HepG2 (cell line): ENCODE data around the gene HSPB2. TPM values are rescaled to one million over a fixed set of nuclear protein-coding genes. Genes with fewer than 3 reads are reported as not detected.

ENCODE experiments used
- ATAC-seq: fragments of 200-7000 bp; cut with Tn5 transposase; 3 replicates; pipeline ENCODE4 v1.9.1; 2020; ENCODE audit warnings: mild to moderate bottlenecking, moderate library complexity
- BruUV-seq: library from RNA; stranded (reverse); fragments of 400-500 nt; replicated peaks from 2 replicates; lab custom pipeline; 2021; lab: Mats Ljungman, UMichigan
- CTCF ChIA-PET: fragments of 300-600 bp; formaldehyde crosslinking; extraction: SDS; loops from one replicate; lab custom pipeline; 2021; ENCODE audit warnings: low total read pairs, inconsistent platforms, low intra/inter-chr PET ratio; lab: Yijun Ruan, JAX
- POLR2A ChIA-PET: fragments of 350-600 bp; sonication (Branson Sonifier 250); formaldehyde crosslinking; loops from one replicate; lab custom pipeline; 2020; ENCODE audit warnings: antibody characterized with exemption, inconsistent platforms; lab: Yijun Ruan, JAX
- DNase-seq: peaks from one replicate; pipeline ENCODE4 v3.0.0-alpha.2; 2015; ENCODE audit warnings: low spot score
- FAIRE-seq: peaks from 3 replicates; lab custom pipeline; 2011; peaks lifted over from hg19 to GRCh38; lab: Jason Lieb, UNC
- H2AFZ ChIP-seq: one replicate; pipeline ENCODE4 v1.6.1; 2011; ENCODE audit warnings: low read length, inconsistent platforms
- H3K27ac ChIP-seq: fragments of 300-600 bp; 3 replicates; pipeline ENCODE4 v1.8.0; 2011; ENCODE audit warnings: mixed run types, mild to moderate bottlenecking, mixed read lengths, low read length, inconsistent platforms; ENCODE audit not compliant: insufficient read depth; ENCODE audit errors: extremely low read length
- H3K27me3 ChIP-seq, 2 experiments: fragments of 200-600 bp in 1 of 2; 2 replicates in 1 of 2; 3 replicates in 1 of 2; pipeline versions ENCODE4 v1.6.0 to v1.8.0; 2011; ENCODE audit warnings: low read length in 2 of 2, mild to moderate bottlenecking in 2 of 2, moderate library complexity in 2 of 2, inconsistent platforms in 1 of 2; ENCODE audit not compliant: insufficient read depth in 2 of 2, control insufficient read depth in 1 of 2
- H3K36me3 ChIP-seq, 2 experiments: fragments of 200-600 bp in 1 of 2; replicated peaks in 1 of 2; 2 replicates in 1 of 2; 3 replicates in 1 of 2; pipeline versions ENCODE4 v1.5.1 to v1.8.0; 2011; ENCODE audit warnings: low read length in 2 of 2, inconsistent platforms in 1 of 2; ENCODE audit not compliant: insufficient read depth in 2 of 2, control insufficient read depth in 1 of 2
- H3K4me1 ChIP-seq: 2 replicates; pipeline ENCODE4 v1.5.1; 2012; ENCODE audit warnings: low read length, inconsistent platforms; ENCODE audit not compliant: insufficient read depth
- H3K4me2 ChIP-seq: 2 replicates; pipeline ENCODE4 v1.6.0; 2011; ENCODE audit warnings: low read depth, low read length, inconsistent platforms
- H3K4me3 ChIP-seq, 3 experiments: fragments of 200-600 bp in 1 of 3; sonication (generic), shearing (Covaris generic) in 1 of 3; replicated peaks in 1 of 3; 2 replicates each; pipeline ENCODE4 v1.5.1; 2011 to 2016; ENCODE audit warnings: low read length in 3 of 3, inconsistent platforms in 2 of 3, low read depth in 2 of 3, mild to moderate bottlenecking in 2 of 3, control low read depth in 1 of 3, mixed read lengths in 1 of 3; ENCODE audit not compliant: insufficient read depth in 1 of 3
- H3K79me2 ChIP-seq: one replicate; pipeline ENCODE4 v1.6.1; 2011; ENCODE audit warnings: low read length, inconsistent platforms; ENCODE audit not compliant: insufficient read depth
- H3K9ac ChIP-seq: 2 replicates; pipeline ENCODE4 v1.6.0; 2011; ENCODE audit warnings: mild to moderate bottlenecking, low read depth, low read length, inconsistent platforms; ENCODE audit not compliant: insufficient read depth
- H3K9me3 ChIP-seq: 2 replicates; pipeline ENCODE4 v1.5.1; 2012; ENCODE audit warnings: mild to moderate bottlenecking, low read length
- H4K20me1 ChIP-seq: 2 replicates; pipeline ENCODE4 v1.6.0; 2011; ENCODE audit warnings: inconsistent platforms, mild to moderate bottlenecking, low read length, moderate library complexity; ENCODE audit not compliant: insufficient read depth
- CEBPG ChIP-seq: IDR thresholded peaks from 2 replicates; pipeline ENCODE4 v1.6.1; 2016
- ETV5 ChIP-seq: IDR thresholded peaks from 2 replicates; pipeline ENCODE4 v1.6.1; 2018; ENCODE audit warnings: missing biosample characterization, missing genetic modification reagents, inconsistent platforms, borderline replicate concordance
- HDAC2 ChIP-seq: sonication (generic); formaldehyde crosslinking; IDR thresholded peaks from 2 replicates; pipeline ENCODE4 v1.4.0; 2020; ENCODE audit warnings: missing genetic modification reagents
- MXD4 ChIP-seq: IDR thresholded peaks from 2 replicates; pipeline ENCODE4 v1.6.1; 2016; ENCODE audit warnings: mild to moderate bottlenecking, missing biosample characterization, missing genetic modification reagents
- NFE2L1 ChIP-seq: sonication (generic); formaldehyde crosslinking; IDR thresholded peaks from 2 replicates; pipeline ENCODE4 v1.4.0; 2020; ENCODE audit warnings: missing genetic modification reagents, mild to moderate bottlenecking, borderline replicate concordance
- POLR2A ChIP-seq, 2 experiments: IDR thresholded peaks; 2 replicates each; pipeline ENCODE4 v1.6.1; 2011; ENCODE audit warnings: low read depth in 2 of 2, low read length in 2 of 2, mild to moderate bottlenecking in 1 of 2, moderate library complexity in 1 of 2; ENCODE audit not compliant: insufficient read depth in 1 of 2
- PRPF4 ChIP-seq: fragments of 200-400 bp; formaldehyde crosslinking; IDR thresholded peaks from 2 replicates; pipeline ENCODE4 v1.6.1; 2016; ENCODE audit warnings: low read length, low read depth; ENCODE audit not compliant: poor library complexity, severe bottlenecking
- TAF1 ChIP-seq: sonication (generic); formaldehyde crosslinking; IDR thresholded peaks from 2 replicates; pipeline ENCODE4 v1.4.0; 2020; ENCODE audit warnings: missing genetic modification reagents
- ZFP62 ChIP-seq: sonication (generic); formaldehyde crosslinking; IDR thresholded peaks from 2 replicates; pipeline ENCODE4 v1.4.0; 2020; ENCODE audit warnings: missing genetic modification reagents
- ZNF382 ChIP-seq: sonication (generic); formaldehyde crosslinking; IDR thresholded peaks from 2 replicates; pipeline ENCODE4 v1.5.0; 2020; ENCODE audit warnings: missing genetic modification reagents, mild to moderate bottlenecking, borderline replicate concordance
- ZNF749 ChIP-seq: sonication (generic); formaldehyde crosslinking; IDR thresholded peaks from 2 replicates; pipeline ENCODE4 v1.8.0; 2022; ENCODE audit warnings: mild to moderate bottlenecking, missing genetic modification reagents, moderate library complexity, borderline replicate concordance
- ZNF766 ChIP-seq: sonication (generic); formaldehyde crosslinking; IDR thresholded peaks from 2 replicates; pipeline ENCODE4 v1.5.0; 2020; ENCODE audit warnings: missing genetic modification reagents, borderline replicate concordance
- WGBS: methylation state at CpG from one replicate; pipeline ENCODE4 v1.1.6; 2017; ENCODE audit warnings: low lambda C conversion rate; 5-methylcytosine and 5-hydroxymethylcytosine counted together
- in situ Hi-C: cut with HindIII; loops from 2 replicates; pipeline ENCODE4 v1.10.0; 2017; ENCODE audit warnings: low pct_unique_long_range_greater_than_20kb; ENCODE audit not compliant: extremely low pct_ligation_motif_present
- intact Hi-C: fragments of 100-400 bp; cut with micrococcal nuclease; formaldehyde crosslinking; loops from one replicate; pipeline ENCODE4 v1.10.0; 2022; ENCODE audit not compliant: unreplicated experiment
- polyA plus RNA-seq, 8 experiments: library from polyadenylated mRNA; depleted of rRNA in 3 of 8; stranded (reverse) in 7 of 8; unstranded in 1 of 8; fragments of >200 nt; fragmentation: Illumina TruSeq in 4 of 8; extraction: Trizol in 4 of 8; gene quantifications; 2 replicates each; pipeline versions ENCODE4 v1.2.1 to v1.2.3, GENCODE V29; 2011 to 2016; ENCODE audit warnings: low read depth in 4 of 8, missing spikeins in 1 of 8, mixed read lengths in 1 of 8; ENCODE audit not compliant: insufficient read depth in 1 of 8
- total RNA-seq, 5 experiments: library from RNA; depleted of rRNA; stranded (reverse); fragments of >200 nt; fragmentation: Illumina TruSeq; extraction: Trizol; gene quantifications; 2 replicates each; pipeline ENCODE4 v1.2.3, GENCODE V29; 2016; ENCODE audit warnings: low read depth in 1 of 5
- TF ChIP-seq, protein P1 (sequence below): IDR thresholded peaks from 2 replicates; pipeline ENCODE4 v1.6.1; 2016; ENCODE audit warnings: mild to moderate bottlenecking, missing biosample characterization, missing genetic modification reagents
- TF ChIP-seq, protein P2 (sequence below): sonication (generic); formaldehyde crosslinking; IDR thresholded peaks from 2 replicates; pipeline ENCODE4; 2020; ENCODE audit warnings: missing genetic modification reagents, mild to moderate bottlenecking, borderline replicate concordance
- TF ChIP-seq, protein P3 (sequence below), 2 experiments: sonication (generic) in 1 of 2; formaldehyde crosslinking in 1 of 2; IDR thresholded peaks; 2 replicates each; pipeline versions ENCODE4 v1.6.1 to v1.9.0; 2014 to 2022; ENCODE audit warnings: antibody characterized with exemption in 1 of 2, borderline replicate concordance in 1 of 2, inconsistent platforms in 1 of 2, low read depth in 1 of 2, missing genetic modification reagents in 1 of 2

HSPB2 gene
- total and polyA plus RNA-seq, 2 of the 13 experiments (the other 11 are each of a cell fraction or from before 2014, with no cell fraction given) = 0.04 TPM; not detected in 1

DNA sequence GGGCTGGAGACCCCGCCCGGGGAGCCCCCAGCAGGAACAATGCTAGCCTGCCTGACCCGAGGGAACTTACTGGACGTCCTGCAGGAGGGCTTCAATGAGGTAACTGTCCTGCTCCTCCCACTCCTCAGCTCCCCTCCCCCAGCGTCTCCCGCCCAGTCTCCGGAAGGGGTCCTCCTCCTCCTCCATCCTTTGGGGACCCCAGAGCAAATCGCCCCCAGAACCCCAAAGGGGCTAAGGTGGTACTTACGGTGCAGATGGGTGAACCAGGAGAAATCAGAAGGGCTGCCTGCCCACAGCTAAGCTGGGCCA lies 24.9 kb downstream of the HSPB2 start:
- peak; percentile 26 for ATAC-seq
- H3K4me1 ChIP-seq = peaks cover 73% of the 10 kb centered on the region
- WGBS = no CpG with 5 or more reads among the region's 9 CpGs
- ChIA-PET CTCF (no interaction called here), POLR2A (interaction anchor here (0.8 to 3.3 kb wide), 10 partner anchors 9 to 149 kb away, joined by 3 to 66 read pairs (median 4); partner anchors contain the start of genes ALG9, C11orf52, DLAT and SDHD)
- peak overlapping the region; percentile 90 for H3K27ac ChIP-seq
- no peaks in the 10 kb centered on the region for H3K9me3 ChIP-seq
- peaks cover 16% of the 10 kb centered on the region for H3K79me2 ChIP-seq
- peak overlapping the region; percentile 68 for H3K9ac ChIP-seq
- peak overlapping the region; percentile 72 to 85 (median 84) for H3K4me3 ChIP-seq
- 0 out of 5 replicates have a peak, but pooled peaks cover 0 to 2% of the 10 kb centered on the region in 2 experiments for H3K36me3 ChIP-seq
- FAIRE-seq = no peak
- BruUV-seq = no TSS peak
- in situ Hi-C loops (loop anchor here (5.0 kb wide), 1 partner anchor 50 kb away; no protein-coding TSS in a partner anchor), intact Hi-C loops (loop anchor here (10.0 kb wide), 1 partner anchor 87 kb away; the partner anchor contains the start of gene DLAT)
- H3K27me3 ChIP-seq = no peaks in the 10 kb centered on the region
- H4K20me1 ChIP-seq = no peaks in the 10 kb centered on the region; the same call in 1 of the 2 replicates
- peak overlapping the region; percentile 98 for H3K4me2 ChIP-seq
- no peak for DNase-seq
- H2AFZ ChIP-seq = peak overlapping the region; percentile 18
- TF ChIP-seq NFE2L1 = no peak
- TF ChIP-seq CEBPG = 0 out of 2 replicates have a peak, but pooled peaks have one; percentile 26
- TF ChIP-seq, protein P1, sequence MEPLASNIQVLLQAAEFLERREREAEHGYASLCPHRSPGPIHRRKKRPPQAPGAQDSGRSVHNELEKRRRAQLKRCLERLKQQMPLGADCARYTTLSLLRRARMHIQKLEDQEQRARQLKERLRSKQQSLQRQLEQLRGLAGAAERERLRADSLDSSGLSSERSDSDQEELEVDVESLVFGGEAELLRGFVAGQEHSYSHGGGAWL (CRISPR knock-in tag) = peak; percentile 19; the same call in 1 of the 2 replicates
- TF ChIP-seq, protein P2, sequence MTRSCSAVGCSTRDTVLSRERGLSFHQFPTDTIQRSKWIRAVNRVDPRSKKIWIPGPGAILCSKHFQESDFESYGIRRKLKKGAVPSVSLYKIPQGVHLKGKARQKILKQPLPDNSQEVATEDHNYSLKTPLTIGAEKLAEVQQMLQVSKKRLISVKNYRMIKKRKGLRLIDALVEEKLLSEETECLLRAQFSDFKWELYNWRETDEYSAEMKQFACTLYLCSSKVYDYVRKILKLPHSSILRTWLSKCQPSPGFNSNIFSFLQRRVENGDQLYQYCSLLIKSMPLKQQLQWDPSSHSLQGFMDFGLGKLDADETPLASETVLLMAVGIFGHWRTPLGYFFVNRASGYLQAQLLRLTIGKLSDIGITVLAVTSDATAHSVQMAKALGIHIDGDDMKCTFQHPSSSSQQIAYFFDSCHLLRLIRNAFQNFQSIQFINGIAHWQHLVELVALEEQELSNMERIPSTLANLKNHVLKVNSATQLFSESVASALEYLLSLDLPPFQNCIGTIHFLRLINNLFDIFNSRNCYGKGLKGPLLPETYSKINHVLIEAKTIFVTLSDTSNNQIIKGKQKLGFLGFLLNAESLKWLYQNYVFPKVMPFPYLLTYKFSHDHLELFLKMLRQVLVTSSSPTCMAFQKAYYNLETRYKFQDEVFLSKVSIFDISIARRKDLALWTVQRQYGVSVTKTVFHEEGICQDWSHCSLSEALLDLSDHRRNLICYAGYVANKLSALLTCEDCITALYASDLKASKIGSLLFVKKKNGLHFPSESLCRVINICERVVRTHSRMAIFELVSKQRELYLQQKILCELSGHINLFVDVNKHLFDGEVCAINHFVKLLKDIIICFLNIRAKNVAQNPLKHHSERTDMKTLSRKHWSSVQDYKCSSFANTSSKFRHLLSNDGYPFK (CRISPR knock-in tag) = peak; percentile 29; the same call in 1 of the 2 replicates
- TF ChIP-seq MXD4 (CRISPR knock-in tag) = no peak
- TF ChIP-seq ZNF382 = no peak
- 0 out of 2 replicates have a peak, but pooled peaks have one; percentile 20 for TF ChIP-seq TAF1
- TF ChIP-seq PRPF4 = no peak
- TF ChIP-seq ZNF766 (CRISPR knock-in tag) = 0 out of 2 replicates have a peak, but pooled peaks have one; percentile 0
- TF ChIP-seq ETV5 (CRISPR knock-in tag) = peak; percentile 12; the same call in 1 of the 2 replicates
- TF ChIP-seq, protein P3, sequence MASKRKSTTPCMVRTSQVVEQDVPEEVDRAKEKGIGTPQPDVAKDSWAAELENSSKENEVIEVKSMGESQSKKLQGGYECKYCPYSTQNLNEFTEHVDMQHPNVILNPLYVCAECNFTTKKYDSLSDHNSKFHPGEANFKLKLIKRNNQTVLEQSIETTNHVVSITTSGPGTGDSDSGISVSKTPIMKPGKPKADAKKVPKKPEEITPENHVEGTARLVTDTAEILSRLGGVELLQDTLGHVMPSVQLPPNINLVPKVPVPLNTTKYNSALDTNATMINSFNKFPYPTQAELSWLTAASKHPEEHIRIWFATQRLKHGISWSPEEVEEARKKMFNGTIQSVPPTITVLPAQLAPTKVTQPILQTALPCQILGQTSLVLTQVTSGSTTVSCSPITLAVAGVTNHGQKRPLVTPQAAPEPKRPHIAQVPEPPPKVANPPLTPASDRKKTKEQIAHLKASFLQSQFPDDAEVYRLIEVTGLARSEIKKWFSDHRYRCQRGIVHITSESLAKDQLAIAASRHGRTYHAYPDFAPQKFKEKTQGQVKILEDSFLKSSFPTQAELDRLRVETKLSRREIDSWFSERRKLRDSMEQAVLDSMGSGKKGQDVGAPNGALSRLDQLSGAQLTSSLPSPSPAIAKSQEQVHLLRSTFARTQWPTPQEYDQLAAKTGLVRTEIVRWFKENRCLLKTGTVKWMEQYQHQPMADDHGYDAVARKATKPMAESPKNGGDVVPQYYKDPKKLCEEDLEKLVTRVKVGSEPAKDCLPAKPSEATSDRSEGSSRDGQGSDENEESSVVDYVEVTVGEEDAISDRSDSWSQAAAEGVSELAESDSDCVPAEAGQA (IDR thresholded peaks at IDR 0.05; ENCODE audit: low read depth) = no peak
- TF ChIP-seq, protein P3 (CRISPR knock-in tag; IDR thresholded peaks at IDR 0.05; ENCODE audit: borderline replicate concordance) = no peak
- TF ChIP-seq ZNF749 (CRISPR knock-in tag) = no peak
- 0 out of 4 replicates have a peak, but pooled peaks of 1 of the 2 experiments have one; percentile 7 for TF ChIP-seq POLR2A (IDR thresholded peaks at IDR 0.05; ENCODE audit: insufficient read depth in 1 of 2, low read depth in 2 of 2, low read length in 2 of 2)
- no peak for TF ChIP-seq ZFP62
- 0 out of 2 replicates have a peak, but pooled peaks have one; percentile 40 for TF ChIP-seq HDAC2
